ENCODE data around the gene DCLK1. TPM values are rescaled to one million over a fixed set of nuclear protein-coding genes. Genes with fewer than 3 reads are reported as not detected.

The DCLK1 gene
- total and polyA plus RNA-seq, 4 donors, result 0.04 to 0.56 (median 0.20) TPM

DNA sequence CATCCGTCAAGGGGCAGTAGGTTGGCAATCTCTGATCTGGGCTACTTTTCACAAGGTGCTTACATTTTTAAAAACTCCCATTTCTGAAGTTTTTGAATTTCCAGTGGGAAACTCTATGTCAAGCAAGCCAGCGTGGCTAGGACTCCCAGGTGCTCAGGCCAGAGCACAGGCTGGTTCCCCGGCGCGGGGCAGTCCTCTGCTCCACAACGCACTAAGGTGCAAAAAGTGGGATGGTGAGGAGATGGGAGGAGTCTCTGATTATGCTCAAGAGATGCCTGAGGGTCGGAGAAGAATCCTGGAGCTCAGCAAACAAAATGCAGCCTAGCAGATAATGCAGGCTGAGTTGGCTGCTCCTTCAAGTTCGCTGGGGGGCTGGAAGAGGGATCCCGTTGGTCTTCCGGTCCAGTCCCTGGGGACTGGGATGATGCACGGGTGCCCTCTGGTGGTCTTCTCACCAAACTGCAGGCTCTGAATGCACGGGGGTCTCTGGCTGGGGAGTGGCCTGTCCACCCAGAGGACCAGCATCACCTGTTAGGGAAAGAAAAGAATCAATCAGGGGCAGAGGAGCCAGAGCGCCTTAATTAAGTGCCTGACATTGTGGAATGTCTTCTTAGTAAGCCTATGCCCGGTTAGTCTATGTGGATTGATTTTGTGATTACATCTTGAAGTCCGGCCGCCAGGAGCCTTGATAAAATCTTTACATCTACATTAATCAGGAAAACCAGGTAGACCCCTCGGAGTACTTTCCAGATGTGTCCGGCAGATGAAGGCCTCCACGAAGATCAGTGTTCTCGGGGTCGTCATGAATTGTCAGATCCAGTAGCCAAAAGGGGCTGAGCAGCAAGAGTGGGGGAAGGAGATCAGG, 410.3 kb downstream of the DCLK1 start:
- peak; percentile 64 for DNase-seq (ENCODE audit: low spot score)
- TF ChIP-seq CTCF (IDR thresholded peaks at IDR 0.05; ENCODE audit: low read depth, low read length, missing input control) (peak; percentile 75), ATF3 (IDR thresholded peaks at IDR 0.05) (no peak), TAF1 (conservative IDR thresholded peaks at IDR 0.05) (no peak), SP1 (IDR thresholded peaks at IDR 0.05) (no peak), JUND (IDR thresholded peaks at IDR 0.05) (no peak), RAD21 (IDR thresholded peaks at IDR 0.05) (peak; percentile 80 to 88), FOXA2 (IDR thresholded peaks at IDR 0.05) (no peak), HNF4A (conservative IDR thresholded peaks at IDR 0.05) (no peak), RXRA (IDR thresholded peaks at IDR 0.05) (no peak), YY1 (IDR thresholded peaks at IDR 0.05) (no peak)
- no peaks in the 10 kb centered on the region for H3K9me3 ChIP-seq (ENCODE audit: control insufficient read depth in 4 of 4, low read length in 3 of 4)
- H3K27me3 ChIP-seq (ENCODE audit: control insufficient read depth in 4 of 4, insufficient read depth in 4 of 4, low read length in 3 of 4), result peaks cover 0 to 4% (median 0%) of the 10 kb centered on the region in 4 donors
- 38% methylated on average over 21 of the region's 21 CpGs for WGBS
- H3K4me3 ChIP-seq (ENCODE audit: low read depth in 1 of 3, low read length in 3 of 3), result no peak overlapping the region
- H3K27ac ChIP-seq (ENCODE audit: low read depth in 1 of 2, low read length in 2 of 2), result no peak overlapping the region
- no peaks in the 10 kb centered on the region for H3K36me3 ChIP-seq (ENCODE audit: control insufficient read depth in 4 of 4, insufficient read depth in 3 of 4, low read depth in 1 of 4, low read length in 3 of 4)
- no peak overlapping the region for H3K9ac ChIP-seq (ENCODE audit: low read depth in 1 of 2, low read length in 2 of 2)
- peaks cover 0 to 2% (median under 1%) of the 10 kb centered on the region in 4 donors for H3K4me1 ChIP-seq (ENCODE audit: control insufficient read depth in 4 of 4, insufficient read depth in 4 of 4, low read length in 3 of 4)

DNA sequence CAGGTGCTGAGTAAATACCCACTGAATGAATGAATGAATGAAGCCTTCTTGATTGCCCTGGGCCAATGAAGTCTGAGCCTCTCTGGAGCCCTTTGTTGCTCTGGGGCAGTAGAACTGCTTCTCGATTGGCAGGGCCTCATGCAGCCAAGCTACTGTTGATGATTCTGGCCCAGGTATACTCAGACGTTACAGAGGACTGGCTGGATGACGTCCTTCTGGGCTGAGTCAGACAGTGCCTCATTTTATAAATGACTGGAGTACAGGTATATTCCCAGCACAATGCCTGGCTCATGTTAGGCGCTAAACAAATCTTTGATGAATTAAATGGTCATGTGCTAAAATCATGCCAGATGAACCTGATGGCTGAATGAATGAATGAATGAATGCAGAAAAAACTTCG, 410.9 kb downstream of the DCLK1 start:
- Histone ChIP-seq H3K27ac (ENCODE audit: low read depth in 1 of 2, low read length in 2 of 2) (no peak overlapping the region), H3K9ac (ENCODE audit: low read depth in 1 of 2, low read length in 2 of 2) (no peak overlapping the region), H3K4me1 (ENCODE audit: control insufficient read depth in 4 of 4, insufficient read depth in 4 of 4, low read length in 3 of 4) (peaks cover 0 to 2% (median under 1%) of the 10 kb centered on the region in 4 donors), H3K36me3 (ENCODE audit: control insufficient read depth in 4 of 4, insufficient read depth in 3 of 4, low read depth in 1 of 4, low read length in 3 of 4) (no peaks in the 10 kb centered on the region), H3K27me3 (ENCODE audit: control insufficient read depth in 4 of 4, insufficient read depth in 4 of 4, low read length in 3 of 4) (peaks cover 0 to 4% (median 0%) of the 10 kb centered on the region in 4 donors), H3K9me3 (ENCODE audit: control insufficient read depth in 4 of 4, low read length in 3 of 4) (no peaks in the 10 kb centered on the region), H3K4me3 (ENCODE audit: low read depth in 1 of 3, low read length in 3 of 3) (no peak overlapping the region)
- no peak for TF ChIP-seq EGR1 (IDR thresholded peaks at IDR 0.05; ENCODE audit: low read depth in 2 of 2)
- TF ChIP-seq NR2F2 (IDR thresholded peaks at IDR 0.05), result no peak
- TF ChIP-seq, protein P1, sequence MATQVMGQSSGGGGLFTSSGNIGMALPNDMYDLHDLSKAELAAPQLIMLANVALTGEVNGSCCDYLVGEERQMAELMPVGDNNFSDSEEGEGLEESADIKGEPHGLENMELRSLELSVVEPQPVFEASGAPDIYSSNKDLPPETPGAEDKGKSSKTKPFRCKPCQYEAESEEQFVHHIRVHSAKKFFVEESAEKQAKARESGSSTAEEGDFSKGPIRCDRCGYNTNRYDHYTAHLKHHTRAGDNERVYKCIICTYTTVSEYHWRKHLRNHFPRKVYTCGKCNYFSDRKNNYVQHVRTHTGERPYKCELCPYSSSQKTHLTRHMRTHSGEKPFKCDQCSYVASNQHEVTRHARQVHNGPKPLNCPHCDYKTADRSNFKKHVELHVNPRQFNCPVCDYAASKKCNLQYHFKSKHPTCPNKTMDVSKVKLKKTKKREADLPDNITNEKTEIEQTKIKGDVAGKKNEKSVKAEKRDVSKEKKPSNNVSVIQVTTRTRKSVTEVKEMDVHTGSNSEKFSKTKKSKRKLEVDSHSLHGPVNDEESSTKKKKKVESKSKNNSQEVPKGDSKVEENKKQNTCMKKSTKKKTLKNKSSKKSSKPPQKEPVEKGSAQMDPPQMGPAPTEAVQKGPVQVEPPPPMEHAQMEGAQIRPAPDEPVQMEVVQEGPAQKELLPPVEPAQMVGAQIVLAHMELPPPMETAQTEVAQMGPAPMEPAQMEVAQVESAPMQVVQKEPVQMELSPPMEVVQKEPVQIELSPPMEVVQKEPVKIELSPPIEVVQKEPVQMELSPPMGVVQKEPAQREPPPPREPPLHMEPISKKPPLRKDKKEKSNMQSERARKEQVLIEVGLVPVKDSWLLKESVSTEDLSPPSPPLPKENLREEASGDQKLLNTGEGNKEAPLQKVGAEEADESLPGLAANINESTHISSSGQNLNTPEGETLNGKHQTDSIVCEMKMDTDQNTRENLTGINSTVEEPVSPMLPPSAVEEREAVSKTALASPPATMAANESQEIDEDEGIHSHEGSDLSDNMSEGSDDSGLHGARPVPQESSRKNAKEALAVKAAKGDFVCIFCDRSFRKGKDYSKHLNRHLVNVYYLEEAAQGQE (IDR thresholded peaks at IDR 0.05), result no peak
- no peak for TF ChIP-seq ATF3 (IDR thresholded peaks at IDR 0.05)
- TF ChIP-seq, protein P2, sequence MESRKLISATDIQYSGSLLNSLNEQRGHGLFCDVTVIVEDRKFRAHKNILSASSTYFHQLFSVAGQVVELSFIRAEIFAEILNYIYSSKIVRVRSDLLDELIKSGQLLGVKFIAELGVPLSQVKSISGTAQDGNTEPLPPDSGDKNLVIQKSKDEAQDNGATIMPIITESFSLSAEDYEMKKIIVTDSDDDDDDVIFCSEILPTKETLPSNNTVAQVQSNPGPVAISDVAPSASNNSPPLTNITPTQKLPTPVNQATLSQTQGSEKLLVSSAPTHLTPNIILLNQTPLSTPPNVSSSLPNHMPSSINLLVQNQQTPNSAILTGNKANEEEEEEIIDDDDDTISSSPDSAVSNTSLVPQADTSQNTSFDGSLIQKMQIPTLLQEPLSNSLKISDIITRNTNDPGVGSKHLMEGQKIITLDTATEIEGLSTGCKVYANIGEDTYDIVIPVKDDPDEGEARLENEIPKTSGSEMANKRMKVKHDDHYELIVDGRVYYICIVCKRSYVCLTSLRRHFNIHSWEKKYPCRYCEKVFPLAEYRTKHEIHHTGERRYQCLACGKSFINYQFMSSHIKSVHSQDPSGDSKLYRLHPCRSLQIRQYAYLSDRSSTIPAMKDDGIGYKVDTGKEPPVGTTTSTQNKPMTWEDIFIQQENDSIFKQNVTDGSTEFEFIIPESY (IDR thresholded peaks at IDR 0.05), result no peak
- no peak for TF ChIP-seq TAF1 (conservative IDR thresholded peaks at IDR 0.05)
- TF ChIP-seq FOXA1 (IDR thresholded peaks at IDR 0.05), result no peak
- TF ChIP-seq JUND (IDR thresholded peaks at IDR 0.05), result no peak
- TF ChIP-seq FOXA2 (IDR thresholded peaks at IDR 0.05), result no peak
- no peak for TF ChIP-seq HNF4G (IDR thresholded peaks at IDR 0.05)
- TF ChIP-seq HNF4A (conservative IDR thresholded peaks at IDR 0.05), result no peak
- TF ChIP-seq GABPA (IDR thresholded peaks at IDR 0.05 in 1 of 2, conservative IDR thresholded peaks at IDR 0.05 in 1 of 2), result no peak
- TF ChIP-seq RXRA (IDR thresholded peaks at IDR 0.05), result no peak
- TF ChIP-seq SP1 (IDR thresholded peaks at IDR 0.05), result no peak
- TF ChIP-seq MAX (IDR thresholded peaks at IDR 0.05), result no peak
- no peak for TF ChIP-seq CTCF (IDR thresholded peaks at IDR 0.05; ENCODE audit: low read depth, low read length, missing input control)
- no peak for TF ChIP-seq RAD21 (IDR thresholded peaks at IDR 0.05)
- TF ChIP-seq YY1 (IDR thresholded peaks at IDR 0.05), result no peak
- DNase-seq (ENCODE audit: low spot score), result no peak
- WGBS, result 68% methylated on average over 5 of the region's 5 CpGs
